Neural cell (in vitro differentiated cells): ENCODE data around the gene HNRNPLL. TPM values are rescaled to one million over a fixed set of nuclear protein-coding genes. Genes with fewer than 3 reads are reported as not detected.

ENCODE experiments used
- H2AFZ ChIP-seq: fragments of 200-600, 300-800 bp; sonication (generic), shearing (Covaris generic); 2 replicates; pipeline ENCODE4 v1.6.0; 2014; ENCODE audit warnings: low read depth, mild to moderate bottlenecking, antibody characterized with exemption, low read length, moderate library complexity
- H3F3A ChIP-seq: fragments of 200-600 bp; shearing (Covaris generic); 2 replicates; pipeline ENCODE4 v1.6.1; 2016; ENCODE audit warnings: mild to moderate bottlenecking, moderate library complexity, mixed read lengths, antibody characterized with exemption, low read length; ENCODE audit not compliant: insufficient read depth, poor library complexity, severe bottlenecking
- H3K27ac ChIP-seq: fragments of 200-600, 300-800 bp; sonication (generic), shearing (Covaris generic); 2 replicates; pipeline ENCODE4 v1.5.1; 2014; ENCODE audit warnings: mild to moderate bottlenecking, low read length, moderate library complexity
- H3K27me3 ChIP-seq: fragments of 300-800, 200-600 bp; sonication (generic), shearing (Covaris generic); 2 replicates; pipeline ENCODE4 v1.6.0; 2014; ENCODE audit warnings: mild to moderate bottlenecking, low read depth, low read length, moderate library complexity; ENCODE audit not compliant: insufficient read depth
- H3K36me3 ChIP-seq: fragments of 300-800, 200-600 bp; sonication (generic), shearing (Covaris generic); 2 replicates; pipeline ENCODE4 v1.5.1; 2014; ENCODE audit warnings: mild to moderate bottlenecking, antibody characterized with exemption, low read length, moderate library complexity; ENCODE audit not compliant: insufficient read depth
- H3K4me2 ChIP-seq: fragments of 300-800, 200-600 bp; sonication (generic), shearing (Covaris generic); 2 replicates; pipeline ENCODE4 v1.6.0; 2014; ENCODE audit warnings: mild to moderate bottlenecking, low read length
- H3K4me3 ChIP-seq: fragments of 300-800, 200-600 bp; sonication (generic), shearing (Covaris generic); 2 replicates; pipeline ENCODE4 v1.5.1; 2014; ENCODE audit warnings: mild to moderate bottlenecking, low read length, moderate library complexity
- H3K79me2 ChIP-seq: fragments of 200-600 bp; shearing (Covaris generic); replicated peaks from 2 replicates; pipeline ENCODE4 v1.6.0; 2014; ENCODE audit warnings: mild to moderate bottlenecking, low read length, moderate library complexity; ENCODE audit not compliant: insufficient read depth
- H3K9ac ChIP-seq: fragments of 300-800, 200-600 bp; sonication (generic), shearing (Covaris generic); 2 replicates; pipeline ENCODE4 v1.6.1; 2016; ENCODE audit warnings: mild to moderate bottlenecking, low read length, mixed read lengths
- H3K9me2 ChIP-seq: fragments of 200-600 bp; shearing (Covaris generic); 2 replicates; pipeline ENCODE4 v1.6.1; 2016; ENCODE audit warnings: mild to moderate bottlenecking, low read length, mixed read lengths; ENCODE audit not compliant: insufficient read depth
- H3K9me3 ChIP-seq: fragments of 200-600, 300-800 bp; sonication (generic), shearing (Covaris generic); 2 replicates; pipeline ENCODE4 v1.6.1; 2016; ENCODE audit warnings: mild to moderate bottlenecking, mixed run types, low read length, moderate library complexity, mixed read lengths
- H4K20me1 ChIP-seq: fragments of 200-600 bp; shearing (Covaris generic); 2 replicates; pipeline ENCODE4 v1.6.1; 2016; ENCODE audit warnings: mild to moderate bottlenecking, mixed run types; ENCODE audit not compliant: insufficient read depth
- CTCF ChIP-seq: fragments of 450-650 bp; IDR thresholded peaks from 2 replicates; pipeline ENCODE4 v1.5.1; 2014; ENCODE audit warnings: antibody characterized with exemption, mild to moderate bottlenecking, moderate library complexity; ENCODE audit not compliant: poor library complexity, severe bottlenecking
- EP300 ChIP-seq: fragments of 450-650 bp; conservative IDR thresholded peaks from 2 replicates; pipeline ENCODE4 v1.6.1; 2014; ENCODE audit warnings: antibody characterized with exemption, mild to moderate bottlenecking, moderate library complexity; ENCODE audit not compliant: poor library complexity, severe bottlenecking
- EZH2 ChIP-seq: fragments of 200-600, 300-800 bp; shearing (Covaris generic), sonication (generic); IDR thresholded peaks from 2 replicates; pipeline ENCODE4 v1.6.1; 2014; ENCODE audit warnings: antibody characterized with exemption, low read length, borderline replicate concordance, mild to moderate bottlenecking; ENCODE audit not compliant: insufficient read depth, poor library complexity, severe bottlenecking
- MXI1 ChIP-seq: fragments of 450-650 bp; conservative IDR thresholded peaks from 2 replicates; pipeline ENCODE4 v1.6.1; 2014; ENCODE audit warnings: antibody characterized with exemption, mild to moderate bottlenecking; ENCODE audit not compliant: poor library complexity, severe bottlenecking
- POLR2AphosphoS5 ChIP-seq: IDR thresholded peaks from 2 replicates; pipeline ENCODE4 v1.6.1; 2012
- RAD21 ChIP-seq: fragments of 450-650 bp; conservative IDR thresholded peaks from 2 replicates; pipeline ENCODE4 v1.6.1; 2014; ENCODE audit warnings: antibody characterized with exemption, mild to moderate bottlenecking, moderate library complexity
- REST ChIP-seq: IDR thresholded peaks from 2 replicates; pipeline ENCODE4 v1.6.1; 2012; ENCODE audit warnings: borderline replicate concordance
- SMC3 ChIP-seq: fragments of 450-650 bp; conservative IDR thresholded peaks from 2 replicates; pipeline ENCODE4 v1.6.1; 2014; ENCODE audit warnings: antibody characterized with exemption, mild to moderate bottlenecking, moderate library complexity; ENCODE audit not compliant: poor library complexity
- TAF1 ChIP-seq: IDR thresholded peaks from 2 replicates; pipeline ENCODE4 v1.6.1; 2012; ENCODE audit warnings: low read depth
- polyA plus RNA-seq: library from polyadenylated mRNA; depleted of rRNA; stranded (reverse); fragments of >200 nt; gene quantifications from 2 replicates; pipeline ENCODE4 v1.2.3, GENCODE V29; 2014

HNRNPLL gene
- polyA plus RNA-seq, 1 donor from 2014 or later = 63.5 TPM

- Histone ChIP-seq H2AFZ (no peak overlapping the region), H3K27me3 (no peaks in the 10 kb centered on the region), H3K79me2 (no peaks in the 10 kb centered on the region), H3K9ac (no peak overlapping the region), H3K9me2 (no peaks in the 10 kb centered on the region), H4K20me1 (no peaks in the 10 kb centered on the region), H3F3A (no peaks in the 10 kb centered on the region), H3K27ac (no peak overlapping the region), H3K36me3 (no peaks in the 10 kb centered on the region), H3K4me3 (no peak overlapping the region), H3K9me3 (no peaks in the 10 kb centered on the region), H3K4me2 (no peak overlapping the region)
- TF ChIP-seq RAD21 = no peak
- TF ChIP-seq TAF1 = no peak
- no peak for TF ChIP-seq MXI1
- no peak for TF ChIP-seq EP300
- TF ChIP-seq SMC3 = no peak
- no peak for TF ChIP-seq CTCF
Observed at GRCh38 chr2:38626326-38627035, 23.8 kb upstream of the HNRNPLL start.

GRCh38 chr2:38622210-38622609, 19.5 kb upstream of the HNRNPLL start:
- Histone ChIP-seq H3K4me3 (no peak overlapping the region), H3K27me3 (no peaks in the 10 kb centered on the region), H3K79me2 (no peaks in the 10 kb centered on the region), H3K36me3 (no peaks in the 10 kb centered on the region), H3K9me2 (no peaks in the 10 kb centered on the region), H3K27ac (no peak overlapping the region), H3K4me2 (no peak overlapping the region), H3K9ac (no peak overlapping the region), H2AFZ (no peak overlapping the region), H3K9me3 (no peaks in the 10 kb centered on the region), H4K20me1 (no peaks in the 10 kb centered on the region), H3F3A (no peaks in the 10 kb centered on the region)
- TF ChIP-seq TAF1 = no peak
- TF ChIP-seq MXI1 = no peak
- no peak for TF ChIP-seq EZH2
- TF ChIP-seq SMC3 = no peak
- no peak for TF ChIP-seq CTCF
- no peak for TF ChIP-seq RAD21
- no peak for TF ChIP-seq EP300
- no peak for TF ChIP-seq POLR2AphosphoS5
- TF ChIP-seq REST = no peak
